NCI-H524 treated with DMSO at 0.1 percent for 48 hours (cell line): ENCODE data around the gene PPIP5K1.

Source experiments
- DNase-seq: peaks from one replicate; lab custom pipeline; 2025; lab: John Stamatoyannopoulos, UW

PPIP5K1 gene

GRCh38 chr15:43517354-43518196, 72.4 kb downstream of the PPIP5K1 start, which contains the start of gene MAP1A:
TSS of gene MAP1A (plus strand) at chr15:43517608. CDS start at chr15:43521474, 3,866 bp downstream.
- peak; percentile 56 for DNase-seq

- DNase-seq: peak; percentile 56
These were observed 73.1 kb downstream of the PPIP5K1 start for GRCh38 chr15:43516801-43517353.

DNA sequence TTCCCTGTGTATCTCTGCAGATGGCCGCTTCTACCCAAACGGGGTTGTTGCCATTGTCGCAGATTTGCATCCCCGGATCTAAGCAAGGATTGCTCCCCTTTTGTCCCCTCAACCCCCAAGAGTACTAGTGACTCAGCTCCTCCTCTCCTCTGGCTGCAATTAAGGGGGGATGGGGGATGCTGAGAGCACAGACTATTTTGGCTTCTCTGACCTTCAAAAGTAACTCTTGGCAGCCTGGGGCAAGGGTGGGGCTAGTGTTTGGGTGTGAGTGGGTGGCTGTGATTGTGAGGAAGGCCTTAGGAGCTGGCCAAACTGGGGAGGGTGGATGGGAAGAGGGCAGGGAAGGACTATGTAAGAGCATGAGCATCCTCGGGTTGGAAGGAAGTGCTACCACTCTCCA, 73.8 kb downstream of the PPIP5K1 start:
- DNase-seq: no peak

- DNase-seq: no peak
These were observed 74.3 kb downstream of the PPIP5K1 start for GRCh38 chr15:43515741-43516140.

- peak; percentile 78 for DNase-seq
These were observed 75.6 kb downstream of the PPIP5K1 start for GRCh38 chr15:43514241-43515057.

GRCh38 chr15:43513550-43513949, 76.5 kb downstream of the PPIP5K1 start:
- no peak for DNase-seq

DNA sequence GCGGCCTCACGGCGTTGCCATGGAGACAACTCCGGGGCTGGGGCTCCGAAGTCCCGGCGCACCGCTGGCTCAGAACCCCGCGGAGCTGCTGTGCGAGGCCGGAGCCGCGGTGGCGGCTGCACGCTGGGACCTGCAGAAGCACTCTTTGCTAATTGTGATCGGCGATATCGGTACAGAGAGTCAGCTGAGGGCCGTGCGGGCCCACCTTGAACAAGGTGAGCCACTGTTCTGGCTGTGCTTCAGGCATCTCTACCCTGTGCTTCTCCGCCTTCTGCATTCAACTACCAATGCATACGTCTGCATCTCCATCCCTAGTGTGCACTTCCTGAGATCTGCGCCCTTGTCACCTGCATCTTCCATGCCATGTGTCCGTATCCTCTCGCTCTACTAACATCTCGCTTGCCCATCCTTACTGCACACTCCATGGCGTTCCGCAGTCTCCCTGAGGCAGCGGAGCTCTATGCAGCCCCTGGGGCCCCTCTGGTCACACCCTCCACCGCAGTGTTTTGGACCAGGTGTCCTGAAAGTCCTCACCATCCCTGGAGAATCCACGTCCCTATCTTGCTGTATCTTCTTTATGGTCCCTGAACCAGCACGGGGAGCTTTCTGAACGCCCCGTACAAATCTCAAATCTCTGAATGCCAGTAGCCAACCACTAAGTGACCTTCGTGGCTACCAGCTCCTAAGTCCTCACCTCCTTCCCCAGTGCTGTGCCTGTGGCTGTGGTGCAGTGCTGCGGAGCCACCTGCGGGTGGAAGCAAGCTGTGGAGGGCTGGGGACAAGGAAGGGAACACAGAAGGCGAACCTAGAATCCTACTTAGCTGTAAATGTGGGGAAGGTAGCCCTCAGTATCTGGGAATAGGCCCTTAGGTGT, 78.8 kb downstream of the PPIP5K1 start:
- no peak for DNase-seq

GRCh38 chr15:43510200-43511011, 79.6 kb downstream of the PPIP5K1 start:
- peak; percentile 97 for DNase-seq

- DNase-seq: no peak
These were observed 80.3 kb downstream of the PPIP5K1 start for GRCh38 chr15:43509660-43510199.

GRCh38 chr15:43508991-43509659, 80.9 kb downstream of the PPIP5K1 start:
- DNase-seq: no peak

DNA sequence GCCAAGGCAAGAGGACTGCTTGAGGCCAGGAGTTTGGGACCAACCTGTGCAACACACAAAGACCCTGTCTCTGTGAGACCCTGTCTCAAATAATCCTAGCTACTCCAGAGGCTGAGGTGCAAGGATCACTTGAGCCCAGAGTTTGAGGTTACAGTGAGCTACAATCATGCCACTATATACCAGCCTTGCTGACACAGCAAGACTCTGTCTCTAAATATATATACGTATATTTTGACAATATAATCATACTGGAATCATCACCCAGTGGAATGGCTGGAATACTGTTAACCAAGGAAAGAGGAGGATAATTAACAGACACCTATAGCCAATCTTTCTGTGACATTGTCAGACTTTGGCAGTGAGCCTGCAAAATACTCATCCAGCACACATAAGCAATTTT, 81.6 kb downstream of the PPIP5K1 start:
- no peak for DNase-seq

- DNase-seq: no peak
These were observed 84.3 kb downstream of the PPIP5K1 start for GRCh38 chr15:43505738-43506137.

- no peak for DNase-seq
These were observed 90.4 kb downstream of the PPIP5K1 start for GRCh38 chr15:43499635-43500034.

GRCh38 chr15:43498990-43499389, 91.0 kb downstream of the PPIP5K1 start:
- DNase-seq: no peak

- no peak for DNase-seq
These were observed 96.1 kb downstream of the PPIP5K1 start for GRCh38 chr15:43493703-43494472.

DNA sequence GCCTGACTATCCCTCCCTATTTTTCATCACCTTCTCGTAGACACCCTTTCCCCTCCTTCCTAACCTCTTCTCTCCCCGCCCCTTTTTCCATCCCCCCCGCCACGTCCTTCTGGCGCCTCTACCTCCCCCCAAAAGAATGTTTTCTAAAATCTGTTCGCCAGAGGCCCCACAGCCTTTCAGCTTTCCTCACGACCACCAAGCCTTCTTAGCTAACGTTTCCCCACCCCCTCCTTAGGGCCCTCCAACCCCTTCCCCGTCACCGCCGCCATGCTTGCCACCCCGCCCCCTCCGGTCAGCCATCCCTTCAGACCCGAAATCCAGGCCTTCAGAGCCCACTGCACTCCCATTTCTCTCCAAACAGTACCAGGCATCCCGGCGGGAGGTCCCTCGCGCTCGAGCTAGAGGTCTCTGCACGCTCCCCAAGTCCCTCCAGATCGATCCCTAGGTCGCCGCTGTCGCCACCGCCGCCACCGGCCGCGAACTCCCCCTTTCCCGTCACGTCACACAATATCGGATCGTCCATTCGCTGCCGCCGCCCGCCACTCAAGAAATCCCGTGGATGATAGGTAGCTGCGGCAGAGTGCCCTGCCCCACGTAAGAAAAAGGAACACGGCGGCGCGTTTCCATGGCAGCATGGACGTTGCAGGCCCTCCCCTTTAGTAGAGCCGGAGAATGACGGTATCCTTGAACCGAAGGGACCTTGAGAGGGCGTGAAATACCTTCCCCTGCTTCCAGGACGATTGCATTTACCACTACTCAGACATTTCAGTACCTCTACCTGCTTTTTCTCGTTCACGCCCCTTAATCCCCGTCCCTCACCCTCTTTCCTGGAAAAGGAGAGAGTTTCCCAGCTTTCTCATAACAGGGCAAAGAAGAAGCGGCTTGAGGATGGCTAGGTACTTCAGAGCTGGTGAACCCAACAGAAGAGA, 97.1 kb downstream of the PPIP5K1 start, which contains the start of gene TP53BP1:
TSS of gene TP53BP1 (minus strand) at position 484 of the 929 bp plus-strand sequence. CDS start at position 371, 113 bp downstream.
- peak; percentile 92 for DNase-seq

GRCh38 chr15:43492266-43492665, 97.7 kb downstream of the PPIP5K1 start:
- DNase-seq: no peak

DNA sequence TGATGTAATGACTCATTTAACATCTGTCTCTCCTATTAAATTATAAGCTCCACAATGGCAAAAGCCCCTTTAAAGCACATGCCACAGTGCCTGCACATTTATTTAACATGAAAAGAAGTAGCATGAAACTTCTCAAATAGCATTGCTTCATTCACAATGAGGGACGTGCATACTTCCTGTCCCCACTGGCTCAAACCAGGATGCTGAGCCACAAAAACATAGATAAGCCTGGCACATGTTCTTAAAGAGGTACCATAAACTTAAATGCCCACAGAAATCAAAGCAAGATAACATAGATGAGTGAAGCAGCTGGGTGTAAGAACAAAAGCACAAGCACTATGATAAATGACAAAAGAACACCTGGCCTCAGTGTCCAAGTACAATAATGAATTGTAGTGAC, 100.8 kb downstream of the PPIP5K1 start:
- DNase-seq: no peak
